Esophagus squamous epithelium (tissue), 5 donors: Measurements from ENCODE around the gene ZNF350. TPM values are rescaled to one million over a fixed set of nuclear protein-coding genes. Genes with fewer than 3 reads are reported as not detected.
A peak's percentile ranks its signal among the peaks of the same experiment; 100 is the strongest.

Experiments used
- DNase-seq: peaks from one replicate; lab custom pipeline; 2025; lab: John Stamatoyannopoulos, UW
- H3K27ac ChIP-seq, 4 donors: fragments of 200-600 bp; sonication (generic); one replicate each; pipeline ENCODE4 v1.5.1; 2016 to 2019; ENCODE audit warnings: mild to moderate bottlenecking in 1 of 4
- H3K27me3 ChIP-seq, 4 donors: fragments of 200-600 bp; sonication (generic); 1 replicate in 3 of 4; 2 replicates in 1 of 4; pipeline versions ENCODE4 v1.5.1 to v1.6.0; 2017 to 2021; ENCODE audit warnings: antibody characterized with exemption in 1 of 4
- H3K36me3 ChIP-seq, 3 donors: fragments of 200-600 bp; sonication (generic); one replicate each; pipeline ENCODE4 v1.5.1; 2016 to 2019
- H3K4me1 ChIP-seq, 3 donors: fragments of 200-600 bp; sonication (generic); one replicate each; pipeline ENCODE4 v1.5.1; 2017 to 2019
- H3K4me3 ChIP-seq, 4 donors: fragments of 200-600 bp; sonication (generic); 1 replicate in 3 of 4; 2 replicates in 1 of 4; pipeline ENCODE4 v1.5.1; 2016 to 2019; ENCODE audit warnings: mild to moderate bottlenecking in 2 of 4, moderate library complexity in 1 of 4
- H3K9me3 ChIP-seq, 3 donors: fragments of 200-600 bp; sonication (generic); one replicate each; pipeline ENCODE4 v1.5.1; 2016 to 2019
- POLR2A ChIP-seq, 4 donors: fragments of 450-650 bp; IDR thresholded peaks; one replicate each; pipeline ENCODE4 v1.6.1; 2017; ENCODE audit warnings: antibody characterized with exemption in 4 of 4, mild to moderate bottlenecking in 4 of 4, moderate library complexity in 3 of 4
- WGBS, 2 donors: methylation state at CpG; one replicate each; pipeline ENCODE4 v1.1.5; 2018; 5-methylcytosine and 5-hydroxymethylcytosine counted together
- intact Hi-C: fragments of 100-400 bp; cut with DNase I; formaldehyde crosslinking; loops from one replicate; pipeline ENCODE4 v1.15.0; 2022
- total RNA-seq, 4 donors: library from RNA; depleted of rRNA; stranded (reverse); fragments of >200 nt; gene quantifications; one replicate each; pipeline ENCODE4 v1.1.0, GENCODE V29; 2016
- TF ChIP-seq, protein P1 (sequence below), 6 experiments: fragments of 450-650 bp in 4 of 6; fragments of 200-600 bp in 2 of 6; sonication (generic) in 2 of 6; IDR thresholded peaks; one replicate each; pipeline ENCODE4 v1.5.1; 2016 to 2019; ENCODE audit warnings: antibody characterized with exemption in 6 of 6, mild to moderate bottlenecking in 4 of 6, moderate library complexity in 4 of 6
- donor health status: DM: yes; HTN: yes; CAD: no.

Gene ZNF350
- total RNA-seq, 4 donors from 2014 or later, result 2.9 to 12.6 (median 6.6) TPM

- TF ChIP-seq, protein P1, sequence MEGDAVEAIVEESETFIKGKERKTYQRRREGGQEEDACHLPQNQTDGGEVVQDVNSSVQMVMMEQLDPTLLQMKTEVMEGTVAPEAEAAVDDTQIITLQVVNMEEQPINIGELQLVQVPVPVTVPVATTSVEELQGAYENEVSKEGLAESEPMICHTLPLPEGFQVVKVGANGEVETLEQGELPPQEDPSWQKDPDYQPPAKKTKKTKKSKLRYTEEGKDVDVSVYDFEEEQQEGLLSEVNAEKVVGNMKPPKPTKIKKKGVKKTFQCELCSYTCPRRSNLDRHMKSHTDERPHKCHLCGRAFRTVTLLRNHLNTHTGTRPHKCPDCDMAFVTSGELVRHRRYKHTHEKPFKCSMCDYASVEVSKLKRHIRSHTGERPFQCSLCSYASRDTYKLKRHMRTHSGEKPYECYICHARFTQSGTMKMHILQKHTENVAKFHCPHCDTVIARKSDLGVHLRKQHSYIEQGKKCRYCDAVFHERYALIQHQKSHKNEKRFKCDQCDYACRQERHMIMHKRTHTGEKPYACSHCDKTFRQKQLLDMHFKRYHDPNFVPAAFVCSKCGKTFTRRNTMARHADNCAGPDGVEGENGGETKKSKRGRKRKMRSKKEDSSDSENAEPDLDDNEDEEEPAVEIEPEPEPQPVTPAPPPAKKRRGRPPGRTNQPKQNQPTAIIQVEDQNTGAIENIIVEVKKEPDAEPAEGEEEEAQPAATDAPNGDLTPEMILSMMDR (IDR thresholded peaks at IDR 0.05), result no peak
- no peak for TF ChIP-seq POLR2A (IDR thresholded peaks at IDR 0.05)
- H3K9me3 ChIP-seq, result peaks cover 0 to 46% (median 28%) of the 10 kb centered on the region in 3 donors
- peak overlapping the region; percentile 77 to 92 (median 84) for H3K4me3 ChIP-seq
- 28 to 39% methylated on average over 11 of the region's 11 CpGs for WGBS, 2 donors
- no peaks in the 10 kb centered on the region for H3K27me3 ChIP-seq
- H3K27ac ChIP-seq, result peak overlapping the region; percentile 81 to 91 (median 90)
- peaks cover 6 to 16% (median 6%) of the 10 kb centered on the region in 3 donors for H3K4me1 ChIP-seq
- no peak for DNase-seq
- peaks cover 0 to 20% (median 0%) of the 10 kb centered on the region in 3 donors for H3K36me3 ChIP-seq
- intact Hi-C loops, result loop anchor here (10.0 kb wide), 1 partner anchor 58 kb away; the partner anchor contains the start of gene ZNF350
These were observed 60.2 kb downstream of the ZNF350 start for GRCh38 chr19:51926426-51926783.

GRCh38 chr19:51921949-51922348 is 64.7 kb downstream of the ZNF350 start:
- Histone ChIP-seq H3K9me3 (peaks cover 0 to 77% (median 57%) of the 10 kb centered on the region in 3 donors), H3K27me3 (no peaks in the 10 kb centered on the region), H3K27ac (no peak overlapping the region), H3K4me3 (no peak overlapping the region), H3K4me1 (peaks cover 0 to 4% (median 0%) of the 10 kb centered on the region in 3 donors), H3K36me3 (no peaks in the 10 kb centered on the region)
- WGBS, 2 donors, result 85 to 93% methylated on average over 6 to 7 of the region's 8 CpGs
- intact Hi-C loops, result loop anchor here (2.0 to 10.0 kb wide), 2 partner anchors 17 to 63 kb away; partner anchors contain the start of gene ZNF350
- no peak for TF ChIP-seq POLR2A (IDR thresholded peaks at IDR 0.05)
- TF ChIP-seq, protein P1 (IDR thresholded peaks at IDR 0.05), result no peak
- DNase-seq, result no peak

GRCh38 chr19:51919606-51920005 is 67.0 kb downstream of the ZNF350 start:
- DNase-seq, result no peak
- no peaks in the 10 kb centered on the region for H3K27me3 ChIP-seq
- WGBS, 2 donors, result 75 to 90% methylated on average over 3 of the region's 3 CpGs
- intact Hi-C loops, result loop anchor here (10.0 kb wide), 1 partner anchor 65 kb away; the partner anchor contains the start of gene ZNF350
- peaks cover 0 to 99% (median 79%) of the 10 kb centered on the region in 3 donors for H3K9me3 ChIP-seq
- H3K4me3 ChIP-seq, result no peak overlapping the region
- H3K4me1 ChIP-seq, result no peaks in the 10 kb centered on the region
- TF ChIP-seq POLR2A (IDR thresholded peaks at IDR 0.05), result no peak
- TF ChIP-seq, protein P1 (IDR thresholded peaks at IDR 0.05), result no peak
- no peaks in the 10 kb centered on the region for H3K36me3 ChIP-seq
- no peak overlapping the region for H3K27ac ChIP-seq

DNA sequence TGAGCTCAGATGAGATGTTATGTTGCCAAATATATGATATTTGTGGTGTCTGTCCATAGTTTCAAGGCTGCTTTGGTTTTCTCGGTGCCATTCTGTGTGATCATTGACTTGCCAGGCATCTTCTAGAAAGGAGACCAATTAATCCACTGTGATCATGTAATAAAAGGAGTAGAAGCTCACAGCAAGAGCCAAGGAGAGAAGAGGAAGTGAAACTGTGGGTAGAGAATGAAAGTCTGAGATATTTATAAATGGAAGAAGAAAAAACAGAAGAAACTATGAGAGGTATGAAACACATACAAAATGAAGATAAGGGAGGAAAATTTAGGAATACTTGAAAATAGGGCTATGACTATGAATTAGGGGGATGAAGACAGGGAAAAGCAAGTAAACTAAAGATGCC is 70.5 kb downstream of the ZNF350 start:
- DNase-seq, result no peak
- Histone ChIP-seq H3K4me1 (no peaks in the 10 kb centered on the region), H3K4me3 (no peak overlapping the region), H3K36me3 (no peaks in the 10 kb centered on the region), H3K9me3 (peaks cover 0 to 96% (median 60%) of the 10 kb centered on the region in 3 donors), H3K27ac (no peak overlapping the region), H3K27me3 (no peaks in the 10 kb centered on the region)
- intact Hi-C loops, result no loop called here
- WGBS, 2 donors, result 92% methylated on average over 1 of the region's 1 CpG
- TF ChIP-seq POLR2A (IDR thresholded peaks at IDR 0.05), result no peak
- TF ChIP-seq, protein P1 (IDR thresholded peaks at IDR 0.05), result no peak

DNA sequence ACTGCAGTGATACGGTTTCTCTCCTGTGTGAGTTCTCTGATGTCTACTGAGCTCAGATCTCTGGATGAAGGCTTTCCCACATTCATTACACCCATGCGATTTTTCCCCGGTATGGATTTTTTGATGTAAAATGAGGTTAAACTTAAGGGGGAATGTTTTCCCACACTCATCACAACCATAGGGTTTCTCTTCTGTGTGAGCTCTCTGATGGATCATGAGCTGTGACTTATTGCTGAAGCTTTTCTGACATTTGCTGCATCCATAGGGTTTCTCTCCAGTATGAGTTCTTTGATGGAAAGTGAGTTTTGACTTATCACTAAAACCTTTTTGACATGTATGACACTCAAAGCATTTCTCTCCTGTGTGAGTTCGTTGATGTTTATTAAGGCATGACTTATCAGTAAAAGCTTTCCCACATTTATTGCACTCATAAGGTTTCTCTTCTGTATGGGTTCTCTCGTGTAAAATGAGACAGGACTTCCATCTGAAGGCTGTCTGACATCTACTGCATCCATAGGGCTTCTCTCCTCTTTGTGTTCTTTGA is 71.2 kb downstream of the ZNF350 start:
- Histone ChIP-seq H3K4me3 (no peak overlapping the region), H3K9me3 (peaks cover 0 to 96% (median 52%) of the 10 kb centered on the region in 3 donors), H3K27ac (no peak overlapping the region), H3K4me1 (no peaks in the 10 kb centered on the region), H3K27me3 (peaks cover 0 to under 1% (median 0%) of the 10 kb centered on the region in 4 donors), H3K36me3 (no peaks in the 10 kb centered on the region)
- WGBS, 2 donors, result 71 to 75% methylated on average over 5 of the region's 5 CpGs
- no peak for DNase-seq
- intact Hi-C loops, result no loop called here
- no peak for TF ChIP-seq POLR2A (IDR thresholded peaks at IDR 0.05)
- TF ChIP-seq, protein P1 (IDR thresholded peaks at IDR 0.05), result no peak
